Measurements from ENCODE around the gene LCN12.
A peak's percentile ranks its signal among the peaks of the same experiment; 100 is the strongest.

LCN12 gene

DNA sequence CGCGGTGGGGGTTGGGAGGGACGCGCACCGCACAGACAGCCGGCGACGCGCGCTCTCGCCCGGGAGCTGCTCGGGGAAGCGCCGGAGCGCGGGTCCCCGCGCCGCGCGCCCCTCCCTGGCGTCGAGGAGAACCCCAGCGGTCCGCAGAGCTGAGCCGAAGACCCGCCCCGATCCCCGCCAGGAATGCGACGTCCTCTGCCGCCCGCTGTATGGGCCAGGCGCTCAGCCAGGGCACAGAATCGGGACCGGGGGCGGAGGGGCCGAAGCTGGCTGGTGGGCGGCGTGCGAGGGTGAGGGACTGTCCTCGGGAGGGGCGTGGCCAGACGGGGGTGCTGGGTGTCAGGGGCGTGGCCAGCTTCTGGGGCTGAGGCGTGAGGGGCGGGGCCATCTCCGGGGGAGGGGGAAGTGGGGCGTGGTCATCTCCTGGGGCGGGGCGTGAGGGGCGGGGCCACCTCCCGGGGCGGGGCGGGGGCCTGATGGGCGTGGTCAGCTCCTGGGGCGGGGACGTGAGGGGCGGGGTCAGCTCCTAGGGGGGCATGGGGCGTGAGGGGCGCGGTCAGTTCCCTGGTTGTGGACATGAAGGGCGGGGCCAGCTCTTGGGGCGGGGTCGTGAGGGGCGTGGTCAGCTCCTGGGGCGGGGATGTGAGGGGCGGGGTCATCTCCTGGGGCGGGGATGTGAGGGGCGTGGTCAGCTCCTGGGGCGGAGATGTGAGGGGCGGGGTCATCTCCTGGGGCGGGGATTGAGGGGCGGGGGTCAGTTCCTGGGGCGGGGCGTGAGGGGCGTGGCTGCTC lies 26.2 kb downstream of the LCN12 start:
- peak; percentile 93 for DNase-seq (ENCODE audit: low spot score)
- TF ChIP-seq, protein P1, sequence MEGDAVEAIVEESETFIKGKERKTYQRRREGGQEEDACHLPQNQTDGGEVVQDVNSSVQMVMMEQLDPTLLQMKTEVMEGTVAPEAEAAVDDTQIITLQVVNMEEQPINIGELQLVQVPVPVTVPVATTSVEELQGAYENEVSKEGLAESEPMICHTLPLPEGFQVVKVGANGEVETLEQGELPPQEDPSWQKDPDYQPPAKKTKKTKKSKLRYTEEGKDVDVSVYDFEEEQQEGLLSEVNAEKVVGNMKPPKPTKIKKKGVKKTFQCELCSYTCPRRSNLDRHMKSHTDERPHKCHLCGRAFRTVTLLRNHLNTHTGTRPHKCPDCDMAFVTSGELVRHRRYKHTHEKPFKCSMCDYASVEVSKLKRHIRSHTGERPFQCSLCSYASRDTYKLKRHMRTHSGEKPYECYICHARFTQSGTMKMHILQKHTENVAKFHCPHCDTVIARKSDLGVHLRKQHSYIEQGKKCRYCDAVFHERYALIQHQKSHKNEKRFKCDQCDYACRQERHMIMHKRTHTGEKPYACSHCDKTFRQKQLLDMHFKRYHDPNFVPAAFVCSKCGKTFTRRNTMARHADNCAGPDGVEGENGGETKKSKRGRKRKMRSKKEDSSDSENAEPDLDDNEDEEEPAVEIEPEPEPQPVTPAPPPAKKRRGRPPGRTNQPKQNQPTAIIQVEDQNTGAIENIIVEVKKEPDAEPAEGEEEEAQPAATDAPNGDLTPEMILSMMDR (IDR thresholded peaks at IDR 0.05; ENCODE audit: extremely low read depth, insufficient read depth, missing control alignments), result no peak
- in situ Hi-C loops (cut with MboI; ENCODE audit: low pct_unique_long_range_greater_than_20kb, low sequenced_read_pairs, unreplicated experiment), result no loop called here

DNA sequence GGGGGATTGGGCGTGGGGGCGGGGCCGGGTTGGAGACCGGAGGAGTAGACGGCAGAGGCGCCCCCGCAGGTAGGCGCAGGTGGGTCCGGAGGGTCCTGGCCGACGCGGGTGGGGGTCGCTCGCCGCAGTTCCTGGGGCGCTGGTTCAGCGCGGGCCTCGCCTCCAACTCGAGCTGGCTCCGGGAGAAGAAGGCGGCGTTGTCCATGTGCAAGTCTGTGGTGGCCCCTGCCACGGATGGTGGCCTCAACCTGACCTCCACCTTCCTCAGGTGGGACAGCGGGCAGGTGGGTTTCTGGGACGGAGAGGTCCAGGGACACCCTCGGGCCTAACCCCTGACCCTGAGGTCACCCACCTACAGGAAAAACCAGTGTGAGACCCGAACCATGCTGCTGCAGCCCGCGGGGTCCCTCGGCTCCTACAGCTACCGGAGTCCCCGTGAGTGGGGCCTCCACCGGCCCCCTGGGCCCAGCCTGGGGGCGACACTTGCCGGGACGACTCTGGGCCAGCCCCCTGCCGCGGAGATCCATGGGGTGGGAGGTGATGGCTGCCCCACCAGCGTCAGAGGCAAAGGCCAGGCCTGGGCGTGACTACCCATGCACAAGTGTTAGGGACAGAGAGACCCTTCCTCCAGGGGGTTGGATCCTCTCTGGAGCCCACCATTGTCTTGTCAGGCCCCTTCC lies 26.9 kb downstream of the LCN12 start:
- in situ Hi-C loops (cut with MboI; ENCODE audit: low pct_unique_long_range_greater_than_20kb, low sequenced_read_pairs, unreplicated experiment), result no loop called here
- DNase-seq (ENCODE audit: low spot score), result no peak
- TF ChIP-seq, protein P1 (IDR thresholded peaks at IDR 0.05; ENCODE audit: extremely low read depth, insufficient read depth, missing control alignments), result no peak

DNA sequence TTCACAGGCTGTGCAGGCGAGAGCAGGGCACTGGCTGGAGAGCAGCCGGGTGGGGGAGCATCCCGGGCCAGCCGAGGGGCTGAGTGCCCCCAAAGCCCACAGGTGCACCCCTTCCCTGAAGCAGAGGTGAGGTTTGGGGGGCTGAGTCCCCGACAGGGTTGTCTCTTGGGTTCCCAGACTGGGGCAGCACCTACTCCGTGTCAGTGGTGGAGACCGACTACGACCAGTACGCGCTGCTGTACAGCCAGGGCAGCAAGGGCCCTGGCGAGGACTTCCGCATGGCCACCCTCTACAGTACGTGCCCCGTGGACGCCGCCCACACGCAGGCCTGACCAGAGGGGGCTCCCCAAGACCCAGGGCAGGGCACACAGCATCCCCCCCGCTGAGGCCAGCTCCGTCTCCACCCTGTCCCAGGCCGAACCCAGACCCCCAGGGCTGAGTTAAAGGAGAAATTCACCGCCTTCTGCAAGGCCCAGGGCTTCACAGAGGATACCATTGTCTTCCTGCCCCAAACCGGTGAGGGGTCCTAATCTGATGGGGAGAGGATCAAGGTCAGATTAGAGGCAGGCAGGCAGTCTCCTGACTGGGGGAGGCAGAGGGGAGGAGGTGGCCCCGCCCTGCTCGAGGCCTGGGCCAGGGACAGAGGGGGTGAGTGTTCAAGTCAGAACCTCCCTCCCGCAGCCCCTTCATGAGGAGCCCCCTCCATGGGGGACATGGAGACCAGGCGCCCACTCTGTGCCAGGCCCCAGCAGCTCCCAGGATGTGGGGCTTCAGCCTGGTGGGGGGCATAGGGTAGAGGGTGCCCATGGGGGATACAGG lies 27.9 kb downstream of the LCN12 start:
- in situ Hi-C loops (cut with MboI; ENCODE audit: low pct_unique_long_range_greater_than_20kb, low sequenced_read_pairs, unreplicated experiment), result no loop called here
- no peak for DNase-seq (ENCODE audit: low spot score)
- TF ChIP-seq, protein P1 (IDR thresholded peaks at IDR 0.05; ENCODE audit: extremely low read depth, insufficient read depth, missing control alignments), result no peak

DNA sequence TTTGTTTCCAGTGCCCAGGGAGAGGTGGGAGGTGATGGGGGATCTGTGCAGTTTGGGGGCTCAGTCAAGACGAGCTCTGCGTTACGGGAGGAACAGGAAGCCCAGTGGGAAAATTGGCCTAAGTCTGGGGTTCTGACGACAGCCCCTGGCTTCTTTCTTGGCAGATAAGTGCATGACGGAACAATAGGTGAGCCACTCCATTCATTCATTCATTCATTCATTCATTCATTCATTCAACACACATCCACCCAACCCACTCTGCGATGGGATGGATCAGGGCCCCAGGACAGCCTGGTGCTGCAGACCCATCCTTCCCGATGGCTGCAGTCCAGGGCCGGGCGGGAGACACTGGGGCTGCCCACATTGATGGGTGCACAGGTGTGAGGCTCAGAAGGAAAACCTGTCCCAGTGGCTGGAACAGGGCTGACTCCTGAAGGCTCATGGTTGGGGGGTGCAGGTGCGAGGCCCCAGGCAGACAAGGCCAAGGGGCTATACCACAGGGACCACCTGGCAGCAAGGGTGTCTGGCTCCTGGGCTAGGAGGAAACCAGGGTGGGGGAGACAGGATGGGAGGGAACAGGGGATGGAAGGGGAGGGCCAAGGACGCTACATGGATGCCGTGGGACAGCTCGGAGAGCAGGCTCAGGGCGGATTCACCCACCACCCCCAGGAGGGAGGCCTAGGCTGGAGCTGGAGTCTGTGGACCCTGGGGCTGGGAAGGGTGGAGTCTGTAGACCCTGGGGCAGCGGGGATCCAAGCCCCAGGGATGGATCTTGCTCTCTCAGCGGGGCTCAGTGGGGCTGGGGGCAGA lies 28.8 kb downstream of the LCN12 start:
- in situ Hi-C loops (cut with MboI; ENCODE audit: low pct_unique_long_range_greater_than_20kb, low sequenced_read_pairs, unreplicated experiment), result no loop called here
- TF ChIP-seq, protein P1 (IDR thresholded peaks at IDR 0.05; ENCODE audit: extremely low read depth, insufficient read depth, missing control alignments), result no peak
- DNase-seq (ENCODE audit: low spot score), result no peak

DNA sequence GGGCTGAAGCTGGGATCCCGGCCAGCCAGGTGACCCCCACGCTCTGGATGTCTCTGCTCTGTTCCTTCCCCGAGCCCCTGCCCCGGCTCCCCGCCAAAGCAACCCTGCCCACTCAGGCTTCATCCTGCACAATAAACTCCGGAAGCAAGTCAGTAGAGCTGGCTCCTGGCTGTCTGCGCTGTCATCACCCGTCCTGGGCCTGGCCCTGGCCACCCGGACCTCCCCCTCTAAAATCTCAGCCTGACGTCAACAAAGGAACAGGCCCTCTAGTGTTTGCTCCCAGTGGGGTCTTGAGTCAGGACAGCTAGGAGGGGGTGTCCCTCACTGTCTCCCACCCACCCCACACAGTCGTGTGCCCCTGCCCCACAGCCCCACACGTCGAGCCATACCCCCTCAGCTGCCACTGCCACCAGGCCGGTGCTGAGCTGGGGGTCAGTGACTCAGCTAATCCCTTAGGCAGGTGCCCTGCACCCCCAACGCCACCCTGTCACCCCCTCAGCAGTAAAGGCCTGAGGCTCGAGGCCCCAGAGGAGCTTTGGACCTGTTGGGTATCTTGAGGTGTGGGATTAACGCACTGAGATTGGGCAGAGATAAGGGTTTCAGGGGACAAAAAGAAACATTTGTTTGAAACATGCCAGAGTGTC lies 29.6 kb downstream of the LCN12 start:
- DNase-seq (ENCODE audit: low spot score), result no peak
- in situ Hi-C loops (cut with MboI; ENCODE audit: low pct_unique_long_range_greater_than_20kb, low sequenced_read_pairs, unreplicated experiment), result no loop called here
- TF ChIP-seq, protein P1 (IDR thresholded peaks at IDR 0.05; ENCODE audit: extremely low read depth, insufficient read depth, missing control alignments), result no peak

Measured in GM13977 (cell line).